Spleen (tissue), 11 donors: ENCODE data around the gene PIAS1. TPM values are rescaled to one million over a fixed set of nuclear protein-coding genes. Genes with fewer than 3 reads are reported as not detected.
A peak's percentile ranks its signal among the peaks of the same experiment; 100 is the strongest.

Experiments used
- DNase-seq: peaks from one replicate; pipeline ENCODE4 v3.0.0-alpha.2; 2020
- H3K27ac ChIP-seq, 8 donors: fragments of 200-600 bp; sonication (generic) in 7 of 8; 1 replicate in 4 of 8; 2 replicates in 4 of 8; pipeline versions ENCODE4 v1.5.0 to v1.8.0; 2016 to 2021; ENCODE audit warnings: inconsistent platforms in 4 of 8, mild to moderate bottlenecking in 4 of 8, moderate library complexity in 1 of 8
- H3K27me3 ChIP-seq, 7 donors: fragments of 200-600 bp; sonication (generic) in 6 of 7; replicated peaks in 1 of 7; 1 replicate in 4 of 7; 2 replicates in 3 of 7; pipeline versions ENCODE4 v1.5.0 to v1.8.0; 2016 to 2021; ENCODE audit warnings: inconsistent platforms in 3 of 7, mild to moderate bottlenecking in 1 of 7
- H3K36me3 ChIP-seq, 6 donors: fragments of 200-600 bp; sonication (generic) in 5 of 6; 1 replicate in 4 of 6; 2 replicates in 2 of 6; pipeline versions ENCODE4 v1.5.0 to v1.8.0; 2016 to 2021; ENCODE audit warnings: inconsistent platforms in 2 of 6
- H3K4me1 ChIP-seq, 6 donors: fragments of 200-600 bp; sonication (generic) in 5 of 6; 1 replicate in 3 of 6; 2 replicates in 3 of 6; pipeline versions ENCODE4 v1.5.0 to v1.8.0; 2016 to 2021; ENCODE audit warnings: inconsistent platforms in 3 of 6
- H3K4me3 ChIP-seq, 8 donors: fragments of 200-600 bp; sonication (generic) in 7 of 8; 1 replicate in 4 of 8; 2 replicates in 4 of 8; pipeline versions ENCODE4 v1.5.0 to v1.8.0; 2016 to 2021; ENCODE audit warnings: inconsistent platforms in 4 of 8, mild to moderate bottlenecking in 4 of 8, moderate library complexity in 2 of 8
- H3K9me3 ChIP-seq, 8 donors: fragments of 200-600 bp; sonication (generic) in 7 of 8; 1 replicate in 4 of 8; 2 replicates in 4 of 8; pipeline versions ENCODE4 v1.5.0 to v1.8.0; 2016 to 2021; ENCODE audit warnings: inconsistent platforms in 4 of 8
- POLR2A ChIP-seq, 3 donors: fragments of 450-650 bp; IDR thresholded peaks; one replicate each; pipeline ENCODE4 v1.5.1; 2017; ENCODE audit warnings: antibody characterized with exemption in 3 of 3, mild to moderate bottlenecking in 1 of 3
- POLR2AphosphoS5 ChIP-seq, 3 donors: sonication (generic); formaldehyde crosslinking; IDR thresholded peaks; one replicate each; pipeline ENCODE4 v1.5.1; 2017; ENCODE audit warnings: antibody characterized with exemption in 3 of 3
- WGBS, 5 donors: extraction: QIAGEN DNeasy Blood & Tissue Kit in 3 of 5; methylation state at CpG; one replicate each; pipeline versions ENCODE4 v1.1.5 to v1.1.7; 2013 to 2018; 5-methylcytosine and 5-hydroxymethylcytosine counted together
- intact Hi-C: fragments of 100-400 bp; cut with DNase I; formaldehyde crosslinking; loops from one replicate; pipeline ENCODE4 v1.15.0; 2023; ENCODE audit warnings: low total_unique reads
- polyA plus RNA-seq, 3 donors: library from polyadenylated mRNA; stranded (reverse); fragments of 200-250 nt; gene quantifications; one replicate each; pipeline ENCODE4 v1.2.1, GENCODE V29; 2013
- total RNA-seq, 7 donors: library from RNA; depleted of rRNA in 3 of 7; stranded (reverse); fragments of >200 nt in 3 of 7; fragmentation: NEBNext Ultra II Directional in 4 of 7; extraction: Animal tissue kit (Norgen Biotek cat#: 25700) in 4 of 7; gene quantifications; one replicate each; pipeline versions ENCODE4 v1.1.0 to v1.2.1, GENCODE V29; 2016 to 2021
- TF ChIP-seq, protein P1 (sequence below), 11 experiments: fragments of 200-600 bp in 7 of 11; fragments of 450-650 bp in 4 of 11; sonication (generic) in 4 of 11; IDR thresholded peaks in 8 of 11; conservative IDR thresholded peaks in 3 of 11; 1 replicate in 7 of 11; 2 replicates in 4 of 11; pipeline versions ENCODE4 v1.4.0 to v1.8.0; 2016 to 2021; ENCODE audit warnings: antibody characterized with exemption in 11 of 11, inconsistent platforms in 4 of 11, mild to moderate bottlenecking in 1 of 11
- donor health status: healthy with polysubstance abuse.
- donor health status: DM: no; HTN: no; CAD: no; lungs with moderate emphysema.
- donor health status: DM: no; HTN: no; CAD: no.
- donor health status: Bipolar disorder and iron deficiency.
- donor health status: healthy.
- donor health status: DM: no; HTN: no; CAD: no.
- donor health status: DM: yes; HTN: yes; CAD: no.

PIAS1 gene
- total and polyA plus RNA-seq, 10 donors: 12.0 to 104 (median 64.7) TPM

DNA sequence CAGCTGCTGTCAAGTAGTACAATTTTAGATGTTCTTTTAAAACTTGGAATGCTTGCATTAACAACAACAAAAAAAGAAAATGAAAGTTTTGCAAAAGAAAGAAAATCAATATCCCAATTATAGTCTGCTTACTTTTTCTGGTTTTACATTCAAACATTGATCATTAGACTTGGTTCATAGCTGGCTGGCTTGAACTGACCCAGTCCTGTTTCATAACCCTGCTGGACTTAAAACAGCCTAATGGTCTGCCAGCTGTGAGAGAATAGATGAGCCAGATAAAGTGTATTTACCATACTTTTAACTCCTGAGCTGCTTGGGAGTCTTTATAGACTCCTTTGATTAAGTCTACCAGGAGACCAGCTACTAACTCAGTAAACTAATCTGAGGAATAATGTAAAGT lies 59.2 kb downstream of the PIAS1 start:
- no peak for DNase-seq
- H3K27ac ChIP-seq: peak overlapping the region in 4 of 8 donors; percentile 40 to 68 (median 55)
- H3K36me3 ChIP-seq: peaks cover 0 to 7% (median 0%) of the 10 kb centered on the region in 6 donors
- no peaks in the 10 kb centered on the region for H3K9me3 ChIP-seq
- TF ChIP-seq, protein P1, sequence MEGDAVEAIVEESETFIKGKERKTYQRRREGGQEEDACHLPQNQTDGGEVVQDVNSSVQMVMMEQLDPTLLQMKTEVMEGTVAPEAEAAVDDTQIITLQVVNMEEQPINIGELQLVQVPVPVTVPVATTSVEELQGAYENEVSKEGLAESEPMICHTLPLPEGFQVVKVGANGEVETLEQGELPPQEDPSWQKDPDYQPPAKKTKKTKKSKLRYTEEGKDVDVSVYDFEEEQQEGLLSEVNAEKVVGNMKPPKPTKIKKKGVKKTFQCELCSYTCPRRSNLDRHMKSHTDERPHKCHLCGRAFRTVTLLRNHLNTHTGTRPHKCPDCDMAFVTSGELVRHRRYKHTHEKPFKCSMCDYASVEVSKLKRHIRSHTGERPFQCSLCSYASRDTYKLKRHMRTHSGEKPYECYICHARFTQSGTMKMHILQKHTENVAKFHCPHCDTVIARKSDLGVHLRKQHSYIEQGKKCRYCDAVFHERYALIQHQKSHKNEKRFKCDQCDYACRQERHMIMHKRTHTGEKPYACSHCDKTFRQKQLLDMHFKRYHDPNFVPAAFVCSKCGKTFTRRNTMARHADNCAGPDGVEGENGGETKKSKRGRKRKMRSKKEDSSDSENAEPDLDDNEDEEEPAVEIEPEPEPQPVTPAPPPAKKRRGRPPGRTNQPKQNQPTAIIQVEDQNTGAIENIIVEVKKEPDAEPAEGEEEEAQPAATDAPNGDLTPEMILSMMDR (IDR thresholded peaks at IDR 0.05 in 8 of 11, conservative IDR thresholded peaks at IDR 0.05 in 3 of 11): no peak
- TF ChIP-seq POLR2A (IDR thresholded peaks at IDR 0.05): no peak
- no peak for TF ChIP-seq POLR2AphosphoS5 (IDR thresholded peaks at IDR 0.05)
- no peaks in the 10 kb centered on the region for H3K27me3 ChIP-seq
- intact Hi-C loops: no loop called here
- H3K4me3 ChIP-seq: no peak overlapping the region
- peaks cover 12 to 97% (median 53%) of the 10 kb centered on the region in 6 donors for H3K4me1 ChIP-seq

DNA sequence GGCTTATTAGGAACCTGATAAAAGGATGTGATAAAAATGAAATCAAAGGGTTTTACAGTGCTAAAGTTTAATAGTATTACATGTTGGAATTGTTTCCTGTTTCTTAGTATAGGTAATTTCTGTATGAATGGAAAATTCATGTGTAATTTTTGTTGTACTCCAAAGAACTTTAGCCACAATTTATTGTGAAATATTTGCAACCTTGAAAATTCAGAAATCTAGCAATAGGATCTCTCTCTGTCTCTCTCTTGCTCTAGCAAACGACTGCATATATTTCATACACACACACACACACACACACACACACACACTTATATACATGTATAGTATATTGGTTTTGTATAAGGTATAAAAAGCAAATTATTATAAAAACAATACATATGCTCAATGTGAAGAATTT lies 59.6 kb downstream of the PIAS1 start:
- peaks cover 0 to 7% (median 0%) of the 10 kb centered on the region in 6 donors for H3K36me3 ChIP-seq
- 3 to 15% (median 11%) methylated on average over 1 of the region's 1 CpG for WGBS, 5 donors
- intact Hi-C loops: no loop called here
- no peak for TF ChIP-seq POLR2AphosphoS5 (IDR thresholded peaks at IDR 0.05)
- TF ChIP-seq POLR2A (IDR thresholded peaks at IDR 0.05): no peak
- TF ChIP-seq, protein P1 (IDR thresholded peaks at IDR 0.05 in 8 of 11, conservative IDR thresholded peaks at IDR 0.05 in 3 of 11): no peak
- peak overlapping the region in 5 of 8 donors; percentile 40 to 68 (median 58) for H3K27ac ChIP-seq
- no peak for DNase-seq
- H3K4me1 ChIP-seq: peaks cover 12 to 97% (median 53%) of the 10 kb centered on the region in 6 donors
- H3K27me3 ChIP-seq: no peaks in the 10 kb centered on the region
- H3K4me3 ChIP-seq: peak overlapping the region in 3 of 8 donors; percentile 13 to 32 (median 31)
- H3K9me3 ChIP-seq: no peaks in the 10 kb centered on the region

DNA sequence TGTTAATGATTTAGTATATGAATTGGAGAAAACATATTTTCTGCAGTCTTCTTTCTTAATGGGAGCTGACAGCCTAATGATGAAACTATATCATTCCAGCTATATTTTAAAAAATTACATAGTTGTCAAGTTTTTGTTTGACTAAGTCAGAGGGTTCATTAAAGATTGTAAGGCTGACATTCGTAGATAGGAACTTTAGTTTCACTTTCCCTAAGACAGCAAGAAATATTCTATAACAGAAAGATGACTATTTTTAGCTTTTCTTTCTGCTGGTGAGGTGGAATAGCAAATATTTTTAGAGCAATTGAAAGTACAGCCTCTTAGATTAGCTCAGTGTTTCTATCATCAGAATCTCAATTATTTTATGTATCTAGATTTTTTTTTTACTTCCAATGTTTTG lies 60.2 kb downstream of the PIAS1 start:
- Histone ChIP-seq H3K36me3 (peaks cover 0 to 7% (median 0%) of the 10 kb centered on the region in 6 donors), H3K27ac (peak overlapping the region in 7 of 8 donors; percentile 17 to 68 (median 52)), H3K27me3 (no peaks in the 10 kb centered on the region), H3K9me3 (no peaks in the 10 kb centered on the region), H3K4me1 (peaks cover 12 to 95% (median 53%) of the 10 kb centered on the region in 6 donors), H3K4me3 (peak overlapping the region in 6 of 8 donors; percentile 8 to 32 (median 12))
- TF ChIP-seq POLR2AphosphoS5 (IDR thresholded peaks at IDR 0.05): no peak
- TF ChIP-seq POLR2A (IDR thresholded peaks at IDR 0.05): no peak
- TF ChIP-seq, protein P1 (IDR thresholded peaks at IDR 0.05 in 8 of 11, conservative IDR thresholded peaks at IDR 0.05 in 3 of 11): no peak
- 0 to 4% (median 0%) methylated on average over 1 of the region's 1 CpG for WGBS, 5 donors
- intact Hi-C loops: no loop called here
- DNase-seq: no peak

DNA sequence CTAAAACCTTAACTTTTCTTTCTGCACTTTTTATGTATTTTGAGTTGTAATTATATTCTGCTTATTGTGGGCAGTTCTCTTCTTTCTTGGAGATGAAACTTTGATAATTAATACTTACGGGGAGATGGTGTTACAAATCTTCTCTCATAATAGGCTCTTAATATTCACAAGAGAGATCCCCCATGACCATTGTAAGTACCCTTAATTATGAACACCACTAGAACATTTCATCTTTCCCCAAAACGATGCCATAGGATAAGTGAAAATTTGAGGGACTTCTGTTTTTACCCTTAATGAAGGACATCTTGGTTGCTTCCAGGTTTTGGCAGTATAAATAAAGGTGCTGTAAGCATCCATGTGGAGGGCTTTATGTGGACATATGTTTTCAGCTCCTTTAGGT lies 60.7 kb downstream of the PIAS1 start:
- Histone ChIP-seq H3K4me1 (peaks cover 12 to 95% (median 54%) of the 10 kb centered on the region in 6 donors), H3K27me3 (no peaks in the 10 kb centered on the region), H3K36me3 (peaks cover 0 to 7% (median 0%) of the 10 kb centered on the region in 6 donors), H3K9me3 (no peaks in the 10 kb centered on the region), H3K27ac (peak overlapping the region in 5 of 8 donors; percentile 40 to 68 (median 58)), H3K4me3 (peak overlapping the region in 6 of 8 donors; percentile 8 to 32 (median 12))
- 20 to 45% (median 35%) methylated on average over 2 of the region's 2 CpGs for WGBS, 5 donors
- intact Hi-C loops: no loop called here
- no peak for DNase-seq
- TF ChIP-seq POLR2A (IDR thresholded peaks at IDR 0.05): no peak
- TF ChIP-seq, protein P1 (IDR thresholded peaks at IDR 0.05 in 8 of 11, conservative IDR thresholded peaks at IDR 0.05 in 3 of 11): no peak
- TF ChIP-seq POLR2AphosphoS5 (IDR thresholded peaks at IDR 0.05): no peak
